ENCODE data around the gene XPO1.
"Not testable (repeated sequence)": the region's sequence is repeated elsewhere in the genome, so short reads cannot be mapped to it uniquely, and the experiment has no call there.

XPO1 gene, protein sequence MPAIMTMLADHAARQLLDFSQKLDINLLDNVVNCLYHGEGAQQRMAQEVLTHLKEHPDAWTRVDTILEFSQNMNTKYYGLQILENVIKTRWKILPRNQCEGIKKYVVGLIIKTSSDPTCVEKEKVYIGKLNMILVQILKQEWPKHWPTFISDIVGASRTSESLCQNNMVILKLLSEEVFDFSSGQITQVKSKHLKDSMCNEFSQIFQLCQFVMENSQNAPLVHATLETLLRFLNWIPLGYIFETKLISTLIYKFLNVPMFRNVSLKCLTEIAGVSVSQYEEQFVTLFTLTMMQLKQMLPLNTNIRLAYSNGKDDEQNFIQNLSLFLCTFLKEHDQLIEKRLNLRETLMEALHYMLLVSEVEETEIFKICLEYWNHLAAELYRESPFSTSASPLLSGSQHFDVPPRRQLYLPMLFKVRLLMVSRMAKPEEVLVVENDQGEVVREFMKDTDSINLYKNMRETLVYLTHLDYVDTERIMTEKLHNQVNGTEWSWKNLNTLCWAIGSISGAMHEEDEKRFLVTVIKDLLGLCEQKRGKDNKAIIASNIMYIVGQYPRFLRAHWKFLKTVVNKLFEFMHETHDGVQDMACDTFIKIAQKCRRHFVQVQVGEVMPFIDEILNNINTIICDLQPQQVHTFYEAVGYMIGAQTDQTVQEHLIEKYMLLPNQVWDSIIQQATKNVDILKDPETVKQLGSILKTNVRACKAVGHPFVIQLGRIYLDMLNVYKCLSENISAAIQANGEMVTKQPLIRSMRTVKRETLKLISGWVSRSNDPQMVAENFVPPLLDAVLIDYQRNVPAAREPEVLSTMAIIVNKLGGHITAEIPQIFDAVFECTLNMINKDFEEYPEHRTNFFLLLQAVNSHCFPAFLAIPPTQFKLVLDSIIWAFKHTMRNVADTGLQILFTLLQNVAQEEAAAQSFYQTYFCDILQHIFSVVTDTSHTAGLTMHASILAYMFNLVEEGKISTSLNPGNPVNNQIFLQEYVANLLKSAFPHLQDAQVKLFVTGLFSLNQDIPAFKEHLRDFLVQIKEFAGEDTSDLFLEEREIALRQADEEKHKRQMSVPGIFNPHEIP (N-terminal part only)

DNA sequence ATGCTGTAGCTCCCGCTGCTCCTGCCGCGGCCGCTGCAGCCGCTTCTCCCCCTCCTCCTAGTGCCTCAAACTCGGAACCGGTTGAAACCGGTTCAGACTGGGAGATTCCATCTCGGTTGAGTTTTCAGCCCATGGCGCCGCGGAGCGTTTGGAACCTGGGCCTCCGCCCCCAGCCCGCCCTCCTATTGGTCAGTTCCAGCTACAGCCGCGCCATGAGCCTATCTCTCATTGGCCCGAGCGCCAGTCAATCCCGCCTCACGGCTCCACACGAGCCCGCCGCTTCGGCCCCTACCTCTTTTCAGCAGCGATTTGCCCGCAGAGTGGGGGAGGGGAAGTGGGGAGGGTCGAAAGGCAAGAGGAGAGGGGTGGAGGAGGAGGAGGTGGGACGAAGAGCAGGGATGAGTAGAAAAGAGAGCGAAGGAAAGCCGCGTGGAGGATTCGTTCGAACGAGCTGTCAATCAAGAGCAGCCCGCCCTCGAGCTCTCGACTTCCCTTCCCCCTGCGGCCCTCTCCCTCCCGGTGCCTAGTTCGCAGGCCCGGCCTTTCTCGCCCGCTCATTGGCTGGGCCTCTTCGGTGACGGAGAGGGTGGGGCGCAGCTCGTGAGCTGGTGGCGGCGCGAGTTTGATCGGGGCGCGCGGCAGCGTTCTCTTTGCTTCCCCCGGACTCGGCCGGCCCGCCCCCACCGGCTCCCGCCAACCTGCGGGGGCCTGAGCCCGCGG lies at the start of gene XPO1:
TSS of gene XPO1 (minus strand) at position 157 of the 720 bp plus-strand sequence. CDS start 4,459 bp downstream, outside the sequence.
- DNase-seq, result peak; percentile 99

DNA sequence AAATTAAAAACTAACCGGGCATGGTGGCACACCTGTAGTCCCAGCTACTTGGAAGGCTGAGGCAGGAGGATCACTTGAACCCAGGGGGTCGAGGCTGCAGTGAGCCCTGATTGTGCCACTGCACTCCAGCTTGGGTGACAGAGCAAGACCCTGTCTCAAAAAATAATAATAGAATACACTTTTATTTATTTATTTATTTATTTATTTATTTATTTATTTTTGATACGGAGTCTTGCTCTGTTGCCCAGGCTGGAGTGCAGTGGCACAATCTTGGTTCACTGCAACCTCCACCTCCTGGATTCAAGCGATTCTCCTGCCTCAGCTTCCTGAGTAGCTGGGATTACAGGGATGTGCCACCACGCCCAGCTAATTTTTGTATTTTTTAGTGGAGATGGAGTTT lies 48.8 kb upstream of the XPO1 start:
- DNase-seq, result not testable (repeated sequence)

DNA sequence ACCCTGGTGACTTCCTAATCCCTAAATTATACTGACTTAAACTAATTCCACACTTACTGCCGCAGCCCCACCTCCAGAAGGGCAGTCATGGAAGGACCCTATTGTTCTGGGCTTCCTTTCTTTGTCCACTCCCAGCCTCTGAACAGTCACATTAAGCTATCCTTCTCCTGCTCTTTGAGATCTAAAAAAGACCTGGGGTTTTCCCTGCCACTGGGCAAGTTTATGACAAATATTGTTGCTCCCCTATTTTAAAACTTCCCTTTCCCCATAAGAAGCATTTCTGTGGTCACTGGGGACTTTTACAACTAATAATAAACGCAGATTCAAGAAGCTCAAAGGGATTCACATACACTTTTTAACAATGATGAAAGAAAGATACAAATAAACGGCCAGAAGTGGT lies 47.2 kb upstream of the XPO1 start:
- no peak for DNase-seq

DNA sequence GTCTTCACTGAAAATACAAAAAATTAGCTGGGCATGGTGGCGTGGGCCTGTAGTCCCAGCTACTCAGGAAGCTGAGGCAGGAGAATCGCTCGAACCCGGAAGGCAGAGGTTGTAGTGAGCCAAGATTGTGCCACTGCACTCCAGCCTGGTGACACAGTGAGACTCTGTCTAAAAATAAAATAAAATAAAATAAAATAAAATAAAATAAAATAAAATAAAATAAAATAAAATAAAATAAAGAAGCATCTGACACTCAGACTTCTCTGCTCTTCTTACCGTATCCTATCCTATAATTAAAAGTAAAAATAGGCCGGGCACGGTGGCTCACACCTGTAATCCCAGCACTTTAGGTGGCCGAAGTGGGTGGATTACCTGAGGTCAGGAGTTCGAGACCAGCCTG lies 46.2 kb upstream of the XPO1 start:
- not testable (repeated sequence) for DNase-seq

DNA sequence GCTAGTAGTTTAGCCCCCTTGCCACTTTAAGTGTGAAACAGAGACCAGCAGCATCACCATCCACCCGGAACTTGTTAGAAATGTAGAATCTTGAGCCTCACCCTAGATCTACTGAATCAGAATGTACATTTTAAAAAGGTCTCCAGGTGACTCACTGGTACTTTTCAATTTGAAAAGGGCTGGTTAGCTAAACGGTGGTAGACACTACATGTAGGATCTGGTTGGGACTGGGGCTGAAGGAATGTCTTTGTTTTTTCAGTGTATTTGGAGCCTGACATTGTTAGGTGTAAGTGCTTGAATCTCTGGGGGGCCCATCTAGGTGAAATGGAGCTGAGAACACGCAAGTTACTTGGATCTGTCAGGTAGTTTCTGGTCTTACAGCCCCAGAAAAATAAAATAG lies 44.0 kb upstream of the XPO1 start:
- DNase-seq, result no peak

DNA sequence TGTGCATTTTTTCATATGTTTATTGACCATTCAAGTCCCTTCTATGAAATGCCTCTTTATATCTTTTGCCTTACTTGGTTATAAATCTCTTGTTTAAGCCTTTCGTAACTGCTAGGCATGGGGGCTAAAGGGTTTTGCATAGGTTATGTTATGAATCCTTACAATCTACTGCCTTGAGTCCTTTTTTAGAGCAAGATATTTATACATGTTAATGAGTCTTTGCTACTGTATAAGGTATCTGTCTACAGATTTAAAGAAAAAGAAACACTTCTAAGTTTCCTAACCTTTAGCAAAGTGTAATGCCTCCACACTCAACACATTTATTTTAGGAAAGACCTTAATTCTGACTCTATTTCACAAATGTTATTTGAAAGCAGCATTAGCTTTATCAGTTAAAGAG lies 43.6 kb upstream of the XPO1 start:
- DNase-seq, result no peak

DNA sequence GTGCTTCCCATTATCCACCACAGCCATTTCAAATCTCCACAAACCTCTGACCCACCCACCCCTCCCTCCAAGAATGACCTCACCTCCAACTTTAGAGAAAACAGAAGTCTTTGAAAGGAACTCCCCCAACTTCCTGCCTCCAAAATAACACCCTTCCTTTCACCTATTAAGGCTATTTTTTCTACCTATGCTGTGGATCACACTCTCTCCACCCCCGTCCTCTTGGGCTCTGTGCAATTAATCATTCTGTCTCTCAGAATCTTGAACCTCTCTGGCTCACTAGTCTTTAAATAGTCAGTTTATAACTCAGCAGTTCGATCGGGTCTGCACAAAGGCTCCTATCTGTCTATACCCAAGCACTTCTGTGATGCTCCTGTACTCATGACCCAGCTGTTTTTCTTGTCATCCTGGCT lies 37.3 kb upstream of the XPO1 start:
- DNase-seq, result no peak

DNA sequence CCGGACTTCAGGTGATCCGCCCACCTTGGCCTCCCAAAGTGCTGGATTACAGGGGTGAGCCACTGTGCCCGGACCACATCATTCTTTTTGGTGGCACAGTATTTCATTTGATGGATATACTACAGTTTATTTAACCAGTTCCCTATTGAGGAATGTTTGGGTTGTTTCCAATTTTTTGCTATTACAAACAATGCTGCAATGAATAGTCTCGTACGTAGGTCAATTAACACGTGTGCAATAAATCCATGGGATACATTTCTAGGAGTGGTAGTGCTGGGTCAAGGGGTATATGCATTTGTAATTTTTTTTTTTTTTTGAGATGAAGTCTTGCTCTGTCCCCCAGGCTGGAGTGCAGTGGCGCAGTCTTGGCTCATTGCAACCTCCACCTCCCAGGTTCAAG lies 28.4 kb upstream of the XPO1 start:
- DNase-seq, result no peak

DNA sequence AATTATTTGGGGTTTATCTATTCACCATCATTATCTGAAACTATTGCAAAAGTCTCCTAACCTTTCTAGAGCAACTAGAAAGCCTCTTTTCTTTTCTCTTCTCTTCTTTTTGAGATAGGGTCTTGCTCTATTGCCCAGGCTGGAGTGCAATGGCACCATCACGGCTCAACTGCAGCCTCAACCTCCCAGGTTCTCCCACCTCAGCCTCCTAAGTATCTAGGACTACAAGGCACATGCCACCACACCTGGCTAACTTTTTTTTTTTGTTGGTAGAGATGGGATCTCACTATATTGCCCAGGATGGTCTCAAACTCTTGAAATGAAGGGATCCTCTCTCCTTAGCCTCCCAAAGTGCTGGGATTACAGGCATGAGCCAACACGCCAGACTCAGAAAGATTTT lies 24.5 kb upstream of the XPO1 start:
- DNase-seq, result no peak

DNA sequence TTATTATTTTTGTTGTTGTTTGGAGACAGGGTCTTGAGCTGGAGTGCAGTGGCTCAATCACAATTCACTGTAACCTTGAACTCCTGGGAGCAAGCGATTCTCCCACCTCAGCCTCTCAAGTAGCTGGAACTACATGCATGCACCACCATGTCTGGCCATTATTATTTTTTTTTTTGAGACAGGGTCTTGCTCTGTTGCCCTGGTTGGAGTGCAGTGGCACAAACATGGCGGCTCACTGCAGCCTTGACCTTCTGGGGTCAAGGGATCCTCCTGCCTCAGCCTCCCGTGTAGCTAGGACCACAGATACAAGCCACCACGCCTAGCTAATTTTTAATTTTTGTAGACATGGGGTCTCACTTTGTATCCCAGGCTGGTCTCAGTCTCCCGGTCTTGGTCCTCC lies 20.0 kb upstream of the XPO1 start:
- DNase-seq, result no peak

DNA sequence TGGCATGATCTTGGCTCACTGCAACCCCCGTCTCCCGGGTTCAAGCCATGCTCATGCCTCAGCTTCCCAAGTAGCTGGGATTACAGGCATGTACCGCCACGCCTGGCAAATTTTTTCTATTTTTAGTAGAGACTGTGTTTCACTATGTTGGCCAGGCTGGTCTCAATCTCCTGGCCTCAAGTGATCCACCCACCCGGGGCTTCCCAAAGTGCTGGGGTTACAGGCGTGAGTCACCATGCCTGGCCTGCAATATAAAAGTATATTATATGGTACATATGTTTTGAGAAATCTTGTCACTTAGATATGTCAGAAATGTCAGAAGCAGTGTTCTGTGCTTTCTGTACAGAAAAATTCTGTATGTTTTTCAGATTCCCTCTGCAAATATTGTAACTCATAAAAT lies 19.2 kb upstream of the XPO1 start:
- DNase-seq, result no peak

DNA sequence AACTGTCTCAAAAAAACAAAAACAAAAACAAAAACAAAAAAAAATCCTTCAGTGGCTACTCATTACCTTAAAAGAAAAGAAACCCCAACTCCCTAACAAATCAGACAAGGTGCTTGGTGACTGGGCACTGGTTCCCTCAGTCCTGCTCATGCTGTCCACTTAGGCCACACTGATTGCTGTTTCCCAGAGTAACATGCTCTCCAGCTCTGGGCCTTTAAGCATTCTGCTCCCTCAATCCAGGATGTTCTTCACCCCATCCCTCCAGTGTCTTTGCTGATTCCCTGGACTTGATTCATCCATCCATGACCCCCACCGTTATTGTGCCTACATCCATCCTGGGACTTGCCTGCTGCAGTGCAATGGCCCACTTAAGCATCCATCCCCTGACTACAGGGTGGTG lies 16.4 kb upstream of the XPO1 start:
- DNase-seq, result no peak

DNA sequence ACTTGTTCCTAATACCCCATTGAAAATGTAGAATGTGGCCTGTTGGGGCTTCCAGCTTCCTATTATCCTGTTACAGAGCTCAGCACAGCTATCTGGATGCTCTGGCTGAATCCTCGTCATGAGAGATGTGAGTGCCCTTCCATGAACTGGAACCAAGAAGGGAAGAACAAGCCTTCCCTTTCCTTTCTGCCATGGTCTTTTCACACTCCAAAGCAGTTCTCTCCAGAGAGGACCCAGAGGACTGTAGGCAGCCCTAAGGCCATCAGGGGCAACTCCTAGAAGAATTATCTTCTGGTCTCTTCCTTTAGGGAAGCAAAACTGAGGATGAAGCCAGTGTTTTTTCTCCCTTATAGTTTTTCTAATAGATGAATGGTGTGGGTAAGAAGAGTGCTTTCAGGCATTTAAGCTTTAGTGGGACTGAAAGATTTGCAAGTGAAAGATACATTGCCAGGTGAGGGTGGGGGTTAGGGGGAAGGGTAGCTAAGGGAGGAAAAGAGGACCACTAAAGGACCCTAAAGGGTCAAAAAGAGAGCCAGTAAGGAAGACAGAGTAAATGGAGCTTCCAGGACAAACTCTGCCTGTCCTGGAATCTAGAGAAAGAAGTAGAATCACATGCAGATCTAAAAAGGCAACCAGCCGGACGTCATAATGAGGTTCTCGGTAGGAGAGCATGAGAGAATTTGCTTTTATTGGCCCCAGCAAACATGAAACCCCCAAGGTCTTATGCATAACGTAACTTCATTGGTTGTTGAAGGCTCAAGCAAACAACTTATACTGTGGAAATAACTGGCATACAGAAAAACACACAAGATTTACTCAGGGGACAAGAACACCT lies 12.4 kb upstream of the XPO1 start:
- no peak for DNase-seq

DNA sequence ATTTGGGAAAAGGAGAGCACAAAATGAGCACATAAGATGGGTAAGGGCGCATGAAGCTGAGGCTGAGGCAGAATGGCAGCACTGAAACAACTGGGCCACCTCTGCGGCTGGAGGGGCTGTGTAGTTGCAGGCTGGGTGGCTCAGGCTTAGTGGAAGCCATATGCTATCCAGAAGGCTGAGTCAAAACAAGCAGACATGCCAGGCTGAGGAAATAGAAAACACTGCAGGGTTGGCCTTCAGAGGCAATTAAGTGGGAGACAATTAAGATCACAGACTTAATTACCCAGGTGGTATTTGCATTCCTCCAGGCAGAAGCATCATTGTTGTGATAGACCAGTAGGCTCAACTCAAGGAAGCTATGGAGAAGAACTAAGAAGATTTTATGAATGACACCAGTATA lies 11.4 kb upstream of the XPO1 start:
- DNase-seq, result no peak

DNA sequence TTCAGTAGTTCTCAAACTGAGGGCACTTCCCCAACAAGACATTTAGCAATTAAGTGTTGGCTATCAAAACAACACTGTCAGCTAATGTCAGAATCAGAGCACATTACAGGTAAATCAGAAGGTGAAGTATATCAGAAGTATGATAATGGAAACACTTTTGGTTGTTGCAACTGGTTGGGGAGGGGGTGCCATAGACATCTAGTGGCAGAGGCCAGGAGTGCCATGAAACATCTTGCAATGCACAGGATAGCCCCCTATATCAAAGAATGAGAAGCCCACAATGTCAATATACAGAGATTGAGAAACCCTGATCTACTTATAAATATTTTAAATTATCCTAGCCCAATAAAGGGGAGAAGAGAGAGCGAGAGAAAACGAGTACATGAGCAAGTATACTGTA lies 4.9 kb upstream of the XPO1 start:
- no peak for DNase-seq

DNA sequence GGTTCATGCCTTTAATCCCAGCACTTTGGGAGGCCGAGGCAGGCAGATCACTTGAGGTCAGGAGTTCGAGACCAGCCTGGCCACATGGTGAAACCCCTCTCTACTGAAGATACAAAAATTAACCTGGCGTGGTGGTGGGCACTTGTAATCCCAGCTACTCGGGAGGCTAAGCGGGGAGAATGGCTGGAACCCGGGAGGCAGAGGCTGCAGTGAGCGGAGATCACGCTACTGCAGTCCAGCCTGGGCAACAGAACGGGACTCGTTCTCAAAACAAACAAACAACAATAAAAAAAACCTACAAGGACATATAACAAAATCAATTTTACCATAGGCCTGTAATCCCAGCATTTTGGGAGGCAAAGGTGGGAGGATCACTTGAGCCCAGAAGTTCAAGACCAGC lies 2.0 kb upstream of the XPO1 start:
- not testable (repeated sequence) for DNase-seq

DNA sequence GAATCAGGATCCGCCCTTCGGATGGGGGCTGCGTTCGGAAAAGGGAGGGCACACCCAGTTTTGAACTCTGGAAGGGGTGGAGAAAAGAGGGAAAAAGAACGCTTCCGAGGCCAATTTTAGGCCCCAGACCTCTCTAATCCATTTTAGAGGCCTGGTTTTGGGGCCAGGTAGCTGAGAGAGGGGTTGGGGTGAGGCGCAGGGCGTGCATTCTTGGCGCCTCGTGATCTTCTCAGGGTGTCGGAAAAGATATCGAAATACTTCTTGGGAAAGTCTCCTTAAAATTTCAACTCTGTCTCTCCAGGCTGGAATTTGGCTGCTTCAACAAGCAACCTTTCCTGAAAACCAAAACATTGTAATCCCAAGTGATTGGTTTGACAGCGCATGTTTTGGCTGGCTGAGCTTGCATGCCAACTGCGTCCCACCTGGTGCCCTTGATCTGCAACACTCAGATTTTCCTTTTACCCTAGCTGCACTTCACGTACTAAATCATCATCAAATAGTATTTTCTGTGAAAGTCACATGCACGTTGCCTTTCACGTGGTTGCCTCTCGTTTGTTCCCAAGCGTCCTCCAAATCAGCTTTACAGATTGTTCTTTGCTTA lies 864 bp upstream of the XPO1 start:
- DNase-seq, result peak; percentile 45

DNA sequence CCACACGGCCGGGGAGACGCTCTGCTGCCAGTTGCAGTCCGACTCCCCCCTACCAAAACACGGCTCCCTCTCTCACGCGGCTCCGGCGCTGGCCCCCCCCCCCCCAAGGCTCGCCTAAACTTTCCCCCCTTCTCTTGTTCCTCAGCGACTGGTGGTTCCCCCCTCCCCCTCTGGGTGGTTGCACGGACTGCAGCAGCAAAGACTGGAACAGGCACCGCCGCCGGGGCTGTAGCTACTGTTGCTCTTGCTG lies 281 bp downstream of the XPO1 start:
- DNase-seq, result no peak

DNA sequence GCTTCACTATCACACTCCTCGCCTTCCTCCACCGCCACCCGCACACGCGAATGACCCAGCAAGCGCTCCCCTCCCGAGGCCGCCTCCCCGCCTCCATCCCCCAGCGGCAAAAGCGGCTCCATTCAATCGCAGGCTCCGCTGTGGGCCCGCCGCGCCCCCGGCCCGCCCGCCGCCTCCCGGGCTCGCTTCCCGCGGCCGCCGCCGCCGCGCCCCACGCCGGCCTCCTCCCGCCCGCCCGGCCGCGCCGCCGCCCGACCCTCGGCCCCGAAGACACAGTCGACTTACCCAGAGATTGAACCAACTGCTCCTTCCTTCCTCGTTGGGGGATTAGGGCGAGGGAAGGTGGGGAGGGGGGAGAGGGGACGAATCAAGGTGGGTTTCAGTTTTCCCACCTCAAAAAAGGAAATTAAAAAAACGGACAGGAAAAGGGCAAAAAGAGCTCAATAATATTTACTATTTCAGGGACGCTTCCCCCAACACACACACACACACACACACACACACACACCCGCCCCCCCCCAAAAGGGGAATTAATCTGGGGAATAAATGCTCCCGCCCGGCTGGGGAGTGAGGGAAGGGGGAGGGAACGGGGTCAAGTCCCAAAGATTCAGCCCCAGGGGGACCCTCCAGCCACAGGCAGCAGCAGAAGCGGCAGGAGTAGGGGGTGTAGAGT lies 743 bp downstream of the XPO1 start:
- DNase-seq, result no peak

DNA sequence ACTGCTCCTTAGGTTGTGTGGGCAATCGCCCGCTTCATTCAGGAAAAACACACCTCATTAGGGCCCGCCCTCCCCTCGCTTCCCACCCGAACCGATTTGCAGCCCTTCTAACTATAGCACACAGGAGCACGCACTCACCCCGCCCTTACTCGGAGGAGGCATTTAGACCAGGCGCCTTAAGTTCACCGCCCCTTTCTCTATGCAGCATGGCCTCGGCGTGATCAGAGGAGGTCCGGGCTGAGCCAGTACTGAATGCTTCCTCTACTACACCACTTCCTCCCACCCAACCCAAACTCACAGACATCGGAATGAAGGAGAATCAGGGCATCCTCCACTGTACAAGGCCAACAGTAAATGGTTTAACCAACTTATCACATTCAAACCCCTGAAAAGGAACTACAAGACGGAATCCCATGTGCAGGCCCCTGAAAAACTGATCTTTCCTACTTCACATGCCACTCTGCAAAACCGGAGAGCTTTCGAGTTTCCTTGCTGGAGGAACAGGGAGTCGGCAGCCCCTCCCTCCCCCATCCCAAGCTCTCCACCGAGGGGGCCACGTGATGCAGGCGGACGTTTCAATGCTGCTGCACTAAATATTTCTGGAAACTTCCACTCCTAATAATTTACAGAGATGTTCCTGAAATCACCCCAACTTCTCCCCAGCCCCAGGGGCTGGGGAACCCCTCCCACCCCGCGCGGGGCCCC lies 1.4 kb downstream of the XPO1 start:
- DNase-seq, result peak; percentile 86

DNA sequence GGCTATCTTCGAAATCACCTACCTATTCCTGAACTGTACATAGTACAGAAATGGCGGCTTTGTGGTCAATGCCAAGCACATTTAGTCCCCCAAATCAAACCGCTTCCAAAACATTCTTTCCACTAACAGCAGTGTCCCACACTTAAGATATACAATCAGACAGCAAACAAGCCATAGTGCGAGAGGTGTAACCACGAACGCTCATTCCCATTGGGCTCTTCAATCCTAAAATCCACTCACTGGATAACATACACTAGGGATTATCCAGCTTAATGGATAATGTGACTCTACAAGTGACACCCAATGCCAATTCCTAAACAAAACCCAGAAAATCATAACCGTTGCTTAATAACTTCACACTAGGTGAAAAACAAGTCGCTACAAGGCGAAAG lies 2.0 kb downstream of the XPO1 start:
- peak; percentile 3 for DNase-seq
